MCF 10A (cell line): ENCODE data around the gene TSPAN4. TPM values are rescaled to one million over a fixed set of nuclear protein-coding genes. Genes with fewer than 3 reads are reported as not detected.

Source experiments
- BruUV-seq: library from RNA; stranded (reverse); fragments of 400-500 nt; replicated peaks from 2 replicates; lab custom pipeline; 2021; lab: Mats Ljungman, UMichigan
- CTCF ChIA-PET: fragments of 300-600 bp; sonication (Branson Sonifier 250); formaldehyde crosslinking; extraction: SDS; loops from one replicate; lab custom pipeline; 2021; ENCODE audit warnings: antibody characterized with exemption, inconsistent platforms; lab: Yijun Ruan, JAX
- POLR2A ChIA-PET: fragments of 300-600, 350-650 bp; sonication (Branson Sonifier 250); formaldehyde crosslinking; extraction: SDS; loops from one replicate; lab custom pipeline; 2020; ENCODE audit warnings: antibody characterized with exemption, inconsistent platforms; lab: Yijun Ruan, JAX
- DNase-seq: peaks from one replicate; pipeline ENCODE4 v3.0.0-alpha.2; 2018; ENCODE audit not compliant: unreplicated experiment
- H3K27ac Mint-ChIP-seq: one replicate; pipeline ENCODE4 v1.8.0; 2022; ENCODE audit warnings: mild to moderate bottlenecking, low read depth, mixed read lengths; ENCODE audit not compliant: unreplicated experiment
- H3K27me3 Mint-ChIP-seq: one replicate; pipeline ENCODE4 v1.8.0; 2022; ENCODE audit warnings: mixed read lengths; ENCODE audit not compliant: insufficient read depth, unreplicated experiment
- H3K36me3 Mint-ChIP-seq: one replicate; pipeline ENCODE4 v1.8.0; 2022; ENCODE audit warnings: mild to moderate bottlenecking, moderate library complexity, mixed read lengths; ENCODE audit not compliant: insufficient read depth, unreplicated experiment
- H3K4me1 Mint-ChIP-seq: one replicate; pipeline ENCODE4 v1.8.0; 2022; ENCODE audit warnings: mixed read lengths; ENCODE audit not compliant: insufficient read depth, unreplicated experiment
- H3K4me3 Mint-ChIP-seq: one replicate; pipeline ENCODE4 v1.8.0; 2022; ENCODE audit warnings: mild to moderate bottlenecking, moderate library complexity, mixed read lengths; ENCODE audit not compliant: unreplicated experiment
- H3K9me3 Mint-ChIP-seq: one replicate; pipeline ENCODE4 v1.8.0; 2022; ENCODE audit warnings: mixed read lengths; ENCODE audit not compliant: unreplicated experiment
- intact Hi-C: fragments of 100-400 bp; cut with micrococcal nuclease; formaldehyde crosslinking; loops from 2 replicates; pipeline ENCODE4 v1.14.1; 2022
- total RNA-seq: library from RNA; stranded (reverse); gene quantifications from 2 replicates; pipeline ENCODE4 v1.2.3, GENCODE V29; 2022
- TF ChIP-seq, protein P1 (sequence below): fragments of 200-600 bp; IDR thresholded peaks from one replicate; pipeline ENCODE4 v1.8.0; 2022; ENCODE audit warnings: antibody characterized with exemption, mild to moderate bottlenecking; ENCODE audit not compliant: unreplicated experiment

TSPAN4 gene
- total RNA-seq, 1 experiment from 2014 or later: 148 TPM

DNA sequence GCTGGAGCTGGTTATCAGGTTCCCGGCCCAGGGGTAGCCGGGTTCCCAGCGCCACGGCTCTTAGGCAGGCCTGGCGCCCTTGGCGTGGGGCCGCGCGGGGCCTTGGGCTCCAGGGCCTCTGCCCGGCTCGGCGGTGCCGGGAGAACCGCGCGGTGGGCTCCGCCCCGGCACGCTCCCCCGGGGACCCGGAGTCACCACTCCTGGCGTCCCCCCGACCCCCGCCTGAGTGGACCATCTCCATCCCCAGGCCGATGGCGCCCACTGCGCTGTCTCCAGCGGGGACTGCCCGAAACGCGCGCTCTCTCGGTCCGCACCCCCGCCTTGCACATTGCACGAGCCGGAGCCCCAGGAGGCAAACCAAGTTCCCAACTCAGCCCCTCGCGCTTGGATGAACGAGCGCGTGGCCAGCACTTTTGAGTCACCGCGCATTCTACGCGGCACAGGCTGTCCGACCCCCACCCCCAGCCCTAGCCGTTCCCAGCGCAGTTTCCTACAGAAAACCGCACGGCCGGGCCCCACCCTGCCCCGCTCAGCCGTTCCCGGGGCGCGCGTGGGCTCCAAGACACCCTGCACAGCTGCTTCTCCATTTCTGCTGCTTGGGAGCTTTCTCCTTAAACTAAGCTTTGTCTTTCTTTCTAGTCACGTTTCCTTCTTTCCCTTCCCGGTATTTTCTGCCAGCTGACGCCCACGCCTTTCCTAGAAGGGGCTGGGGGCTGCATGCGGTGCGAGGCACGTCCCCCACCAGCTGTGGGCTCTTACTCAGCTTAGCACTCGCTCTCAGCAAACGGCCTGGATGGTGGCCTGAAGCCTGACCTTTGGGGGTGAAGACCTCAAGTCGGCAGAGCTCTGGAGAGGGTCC lies 68.6 kb downstream of the TSPAN4 start:
- CTCF ChIA-PET: interaction anchor here (0.6 to 1.2 kb wide), 4 partner anchors 13 to 1067 kb away, joined by 3 to 5 read pairs (median 4); no protein-coding TSS in a partner anchor
- Mint-ChIP-seq H3K27me3 (no peaks in the 10 kb centered on the region), H3K27ac (peak overlapping the region; percentile 39), H3K9me3 (no peaks in the 10 kb centered on the region), H3K4me3 (peak overlapping the region; percentile 90), H3K36me3 (no peaks in the 10 kb centered on the region), H3K4me1 (peaks cover 11% of the 10 kb centered on the region)
- BruUV-seq: TSS peak; percentile 59
- POLR2A ChIA-PET: interaction anchor here (0.5 to 1.8 kb wide), 7 partner anchors 8 to 214 kb away, joined by 3 to 11 read pairs (median 5); partner anchors contain the start of genes AP2A2, PNPLA2 and TSPAN4
- intact Hi-C loops: no loop called here
- peak; percentile 39 for DNase-seq
- TF ChIP-seq, protein P1, sequence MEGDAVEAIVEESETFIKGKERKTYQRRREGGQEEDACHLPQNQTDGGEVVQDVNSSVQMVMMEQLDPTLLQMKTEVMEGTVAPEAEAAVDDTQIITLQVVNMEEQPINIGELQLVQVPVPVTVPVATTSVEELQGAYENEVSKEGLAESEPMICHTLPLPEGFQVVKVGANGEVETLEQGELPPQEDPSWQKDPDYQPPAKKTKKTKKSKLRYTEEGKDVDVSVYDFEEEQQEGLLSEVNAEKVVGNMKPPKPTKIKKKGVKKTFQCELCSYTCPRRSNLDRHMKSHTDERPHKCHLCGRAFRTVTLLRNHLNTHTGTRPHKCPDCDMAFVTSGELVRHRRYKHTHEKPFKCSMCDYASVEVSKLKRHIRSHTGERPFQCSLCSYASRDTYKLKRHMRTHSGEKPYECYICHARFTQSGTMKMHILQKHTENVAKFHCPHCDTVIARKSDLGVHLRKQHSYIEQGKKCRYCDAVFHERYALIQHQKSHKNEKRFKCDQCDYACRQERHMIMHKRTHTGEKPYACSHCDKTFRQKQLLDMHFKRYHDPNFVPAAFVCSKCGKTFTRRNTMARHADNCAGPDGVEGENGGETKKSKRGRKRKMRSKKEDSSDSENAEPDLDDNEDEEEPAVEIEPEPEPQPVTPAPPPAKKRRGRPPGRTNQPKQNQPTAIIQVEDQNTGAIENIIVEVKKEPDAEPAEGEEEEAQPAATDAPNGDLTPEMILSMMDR: no peak

DNA sequence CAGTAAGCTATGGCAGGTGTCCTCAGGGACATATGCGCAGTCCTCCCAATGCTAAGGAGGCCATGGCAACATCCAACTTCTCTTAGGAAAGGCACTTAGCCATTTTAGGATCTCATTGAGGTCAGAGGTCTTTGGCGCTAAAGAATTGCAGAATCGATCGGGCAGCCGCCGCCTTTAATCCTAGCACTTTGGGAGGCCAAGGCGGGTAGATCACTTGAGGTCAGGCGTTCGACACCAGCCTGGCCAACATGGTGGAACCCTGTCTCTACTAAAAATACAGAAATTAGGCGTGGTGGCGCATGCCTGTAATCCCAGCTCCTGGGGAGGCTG lies 69.2 kb downstream of the TSPAN4 start:
- H3K4me1 Mint-ChIP-seq: peaks cover 11% of the 10 kb centered on the region
- peak overlapping the region; percentile 90 for H3K4me3 Mint-ChIP-seq
- TF ChIP-seq, protein P1: no peak
- CTCF ChIA-PET: interaction anchor here (0.6 to 1.0 kb wide), 2 partner anchors 19 to 1067 kb away, joined by 3 to 4 read pairs; no protein-coding TSS in a partner anchor
- H3K9me3 Mint-ChIP-seq: no peaks in the 10 kb centered on the region
- peak overlapping the region; percentile 39 for H3K27ac Mint-ChIP-seq
- BruUV-seq: no TSS peak
- no peak for DNase-seq
- H3K36me3 Mint-ChIP-seq: no peaks in the 10 kb centered on the region
- POLR2A ChIA-PET: interaction anchor here (1.8 kb wide), 3 partner anchors 14 to 215 kb away, joined by 4 to 11 read pairs (median 5); partner anchors contain the start of gene AP2A2
- intact Hi-C loops: no loop called here
- H3K27me3 Mint-ChIP-seq: no peaks in the 10 kb centered on the region

DNA sequence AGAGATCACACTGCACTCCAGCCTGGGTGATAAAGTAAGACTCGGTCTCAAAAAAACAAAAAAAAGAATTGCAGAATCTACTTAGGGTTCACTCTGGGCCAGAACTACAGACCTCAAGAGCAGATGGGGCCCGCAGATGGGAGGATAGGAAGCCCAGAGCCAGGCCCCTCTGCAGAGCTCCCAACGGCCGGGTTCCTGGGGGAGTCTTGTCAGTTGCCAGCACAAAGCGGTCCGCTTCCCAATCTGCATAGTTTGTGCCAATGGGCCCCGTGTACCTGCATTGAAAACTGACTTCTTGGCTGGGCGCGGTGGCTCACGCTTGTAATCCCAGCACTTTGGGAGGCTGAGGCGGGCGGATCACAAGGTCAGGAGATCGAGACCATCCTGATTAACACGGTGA lies 69.6 kb downstream of the TSPAN4 start:
- Mint-ChIP-seq H3K4me3 (no peak overlapping the region), H3K9me3 (no peaks in the 10 kb centered on the region), H3K36me3 (no peaks in the 10 kb centered on the region), H3K27me3 (no peaks in the 10 kb centered on the region), H3K4me1 (peaks cover 11% of the 10 kb centered on the region), H3K27ac (no peak overlapping the region)
- TF ChIP-seq, protein P1: no peak
- ChIA-PET POLR2A (interaction anchor here (0.7 to 1.8 kb wide), 4 partner anchors 14 to 215 kb away, joined by 4 to 11 read pairs (median 4); partner anchors contain the start of gene AP2A2), CTCF (interaction anchor here (0.6 to 1.0 kb wide), 2 partner anchors 17 to 20 kb away, joined by 3 to 4 read pairs; no protein-coding TSS in a partner anchor)
- no peak for DNase-seq
- intact Hi-C loops: no loop called here
- no TSS peak for BruUV-seq

DNA sequence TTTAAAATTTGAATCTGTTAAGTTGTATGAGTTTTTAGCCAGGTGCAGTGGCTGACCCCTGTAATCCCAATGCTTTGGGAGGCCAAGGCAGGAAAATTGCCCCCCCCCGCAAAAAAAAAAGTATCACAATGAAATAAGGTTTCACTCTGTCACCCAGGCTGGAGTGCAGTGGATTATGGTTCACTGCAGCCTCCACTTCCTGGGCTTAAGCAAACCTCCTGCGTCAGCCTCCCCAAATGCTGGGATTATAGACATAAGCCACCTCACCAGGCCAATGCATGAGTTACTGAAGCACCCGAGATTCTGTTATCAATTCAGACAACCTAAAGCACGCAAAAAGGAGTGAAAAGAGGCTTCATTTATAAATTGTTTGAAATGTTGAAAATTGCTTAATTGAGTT lies 70.4 kb downstream of the TSPAN4 start:
- no peak overlapping the region for H3K27ac Mint-ChIP-seq
- POLR2A ChIA-PET: interaction anchor here (0.7 kb wide), 1 partner anchor 69 kb away, joined by 4 read pairs; no protein-coding TSS in a partner anchor
- CTCF ChIA-PET: interaction anchor here (0.7 to 1.2 kb wide), 3 partner anchors 12 to 832 kb away, joined by 3 to 5 read pairs (median 3); no protein-coding TSS in a partner anchor

More for the DNA sequence above, 70.4 kb downstream of the TSPAN4 start:
- Mint-ChIP-seq H3K27me3 (no peaks in the 10 kb centered on the region), H3K9me3 (no peaks in the 10 kb centered on the region), H3K4me1 (peaks cover 11% of the 10 kb centered on the region), H3K36me3 (no peaks in the 10 kb centered on the region), H3K4me3 (no peak overlapping the region)
- intact Hi-C loops: no loop called here
- no peak for DNase-seq
- BruUV-seq: no TSS peak
- TF ChIP-seq, protein P1: no peak
